Panc1 (cell line): ENCODE data around the gene EPHA3.

Source experiments
- CTCF ChIP-seq: fragments of 450-650 bp; IDR thresholded peaks from 2 replicates; pipeline ENCODE4 v1.5.1; 2017; ENCODE audit warnings: mild to moderate bottlenecking
- POLR2AphosphoS5 ChIP-seq: IDR thresholded peaks from 2 replicates; pipeline ENCODE4 v1.6.1; 2012; ENCODE audit warnings: mild to moderate bottlenecking, low read depth, low read length, moderate library complexity
- REST ChIP-seq, 2 experiments: IDR thresholded peaks; 2 replicates each; pipeline ENCODE4 v1.6.1; 2011 to 2012; ENCODE audit warnings: low read depth in 2 of 2, control low read depth in 1 of 2, low read length in 1 of 2, mild to moderate bottlenecking in 1 of 2, moderate library complexity in 1 of 2; ENCODE audit not compliant: insufficient read depth in 1 of 2
- TCF7L2 ChIP-seq: IDR thresholded peaks from 2 replicates; pipeline ENCODE4 v1.6.1; 2011; ENCODE audit warnings: mild to moderate bottlenecking, low read depth, low read length, inconsistent platforms

- TF ChIP-seq CTCF, result no peak
- no peak for TF ChIP-seq POLR2AphosphoS5
- no peak for TF ChIP-seq REST (IDR thresholded peaks at IDR 0.05; ENCODE audit: insufficient read depth in 1 of 2, low read depth in 2 of 2, low read length in 1 of 2)
- no peak for TF ChIP-seq TCF7L2
Measured at GRCh38 chr3:89154416-89154815, 47.0 kb downstream of the EPHA3 start.
